GM19099 (cell line): ENCODE measurements around the gene SEC16A.

Source experiments
- POLR2A ChIP-seq: IDR thresholded peaks from 3 replicates; pipeline ENCODE4 v1.6.1; 2011; ENCODE audit warnings: low read depth; ENCODE audit not compliant: insufficient read length; ENCODE audit errors: extremely low read depth

The SEC16A gene

DNA sequence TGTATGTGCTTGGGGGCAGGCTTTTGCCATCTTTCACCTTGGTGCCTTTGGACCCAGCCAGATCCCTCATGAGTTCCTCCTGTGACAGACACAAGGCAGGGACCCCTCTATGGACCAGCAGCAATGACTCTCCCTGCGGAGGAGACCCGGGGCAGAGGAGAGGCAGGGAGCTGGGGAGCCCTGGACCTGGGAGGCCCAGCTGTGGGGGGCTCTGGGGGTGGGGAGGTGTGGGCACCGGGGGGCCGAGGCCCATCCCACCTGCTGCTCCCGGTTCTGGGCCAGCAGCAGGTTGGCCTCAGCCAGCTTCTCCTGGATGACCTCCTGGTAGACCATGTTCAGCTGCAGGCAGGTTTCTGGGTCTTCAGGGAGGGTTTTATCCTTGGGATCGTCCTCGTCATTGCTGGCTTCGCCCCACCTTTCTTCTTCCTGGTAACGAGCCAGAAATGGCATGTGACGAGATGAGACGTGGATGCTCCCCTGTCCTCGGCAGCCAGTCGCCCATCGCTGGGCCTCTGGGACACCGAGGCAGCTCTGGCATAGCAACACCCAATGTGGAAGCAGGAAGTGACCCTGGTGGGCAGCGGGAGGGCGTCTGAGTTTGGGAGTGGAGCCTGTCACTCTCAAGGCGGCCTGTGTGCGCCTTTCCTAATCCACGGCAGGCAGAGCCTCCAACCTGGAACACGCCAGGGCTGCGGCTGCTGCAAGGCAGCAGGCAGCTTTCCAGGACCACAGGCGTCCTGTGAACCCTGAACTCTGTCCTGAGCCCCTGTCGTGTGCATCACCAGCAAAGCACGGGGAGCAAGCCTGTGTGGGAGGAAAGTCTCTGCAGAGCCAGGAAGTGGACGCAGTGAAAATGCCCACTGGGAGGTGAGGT is 87.3 kb downstream of the SEC16A start:
- no peak for TF ChIP-seq POLR2A

- TF ChIP-seq POLR2A = no peak
Measured at GRCh38 chr9:136395020-136395340, 87.9 kb downstream of the SEC16A start.

- no peak for TF ChIP-seq POLR2A
Measured at GRCh38 chr9:136394312-136395019, 88.4 kb downstream of the SEC16A start.

DNA sequence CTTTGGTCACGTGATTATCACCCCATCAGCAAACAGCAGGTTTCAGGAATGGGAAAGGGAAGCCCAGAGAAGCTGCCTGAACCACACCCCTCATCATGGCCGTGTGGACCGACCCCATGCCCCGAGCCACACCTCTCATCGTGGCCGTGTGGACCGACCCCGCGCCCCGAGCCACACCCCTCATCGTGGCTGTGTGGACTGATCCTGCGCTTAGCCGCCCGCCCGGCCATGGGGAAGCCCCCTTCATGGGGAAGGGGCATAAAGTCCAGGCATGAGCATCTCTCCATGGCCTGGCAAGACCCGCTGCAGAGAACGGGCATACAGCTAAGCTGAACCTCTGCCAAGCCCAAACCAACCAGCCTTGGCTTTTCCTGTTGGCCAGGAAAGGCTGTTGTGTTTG is 89.3 kb downstream of the SEC16A start:
- TF ChIP-seq POLR2A = no peak

- TF ChIP-seq POLR2A = no peak
Measured at GRCh38 chr9:136392538-136393449, 90.0 kb downstream of the SEC16A start.

GRCh38 chr9:136391737-136392537 is 90.9 kb downstream of the SEC16A start:
- TF ChIP-seq POLR2A = no peak
